Neural cell (in vitro differentiated cells): Measurements from ENCODE around the gene MEIS3.

Source experiments
- CTCF ChIP-seq: fragments of 450-650 bp; IDR thresholded peaks from 2 replicates; pipeline ENCODE4 v1.5.1; 2014; ENCODE audit warnings: antibody characterized with exemption, mild to moderate bottlenecking, moderate library complexity; ENCODE audit not compliant: poor library complexity, severe bottlenecking
- REST ChIP-seq: IDR thresholded peaks from 2 replicates; pipeline ENCODE4 v1.6.1; 2012; ENCODE audit warnings: borderline replicate concordance

- TF ChIP-seq CTCF (no peak), REST (no peak)
Measured at GRCh38 chr19:47370045-47370611, 49.2 kb downstream of the MEIS3 start.
